ENCODE measurements around the gene CTBP1. TPM values are rescaled to one million over a fixed set of nuclear protein-coding genes. Genes with fewer than 3 reads are reported as not detected.
A peak's percentile ranks its signal among the peaks of the same experiment; 100 is the strongest.

The CTBP1 gene
- total and polyA plus RNA-seq, 9 of the 15 experiments (the other 6 are each of a cell fraction or from before 2014, with no cell fraction given): 14.5 to 162 (median 68.2) TPM

GRCh38 chr4:1248245-1249147 is at the start of gene CTBP1 (continued):
- no peak for TF ChIP-seq RAD51 (IDR thresholded peaks at IDR 0.05; ENCODE audit: borderline replicate concordance, low read depth)
- TF ChIP-seq TBL1XR1 (IDR thresholded peaks at IDR 0.05; ENCODE audit: low read length in 2 of 2): no peak
- TF ChIP-seq ARHGAP35 (IDR thresholded peaks at IDR 0.05; ENCODE audit: partially characterized antibody): no peak
- no peak for TF ChIP-seq ZZZ3 (IDR thresholded peaks at IDR 0.05)
- no peak for TF ChIP-seq KAT7 (CRISPR knock-in tag; IDR thresholded peaks at IDR 0.05; ENCODE audit: borderline replicate concordance)
- no peak for TF ChIP-seq PHB (CRISPR knock-in tag; IDR thresholded peaks at IDR 0.05)
- TF ChIP-seq PYGO2 (tag; IDR thresholded peaks at IDR 0.05): no peak
- TF ChIP-seq ZNF224 (CRISPR knock-in tag; IDR thresholded peaks at IDR 0.05): no peak
- no peak for TF ChIP-seq MCM5 (IDR thresholded peaks at IDR 0.05; ENCODE audit: low read depth)
- peak; percentile 93 for TF ChIP-seq NRF1 (conservative IDR thresholded peaks at IDR 0.05 in 1 of 2, IDR thresholded peaks at IDR 0.05 in 1 of 2)
- no peak for TF ChIP-seq ZNF785 (CRISPR knock-in tag; IDR thresholded peaks at IDR 0.05)
- no peak for TF ChIP-seq RHOXF2B (CRISPR knock-in tag; conservative IDR thresholded peaks at IDR 0.05)
- TF ChIP-seq BACH1 (tag; IDR thresholded peaks at IDR 0.05): peak; percentile 84
- TF ChIP-seq HDAC2 (IDR thresholded peaks at IDR 0.05): no peak
- TF ChIP-seq MIER1 (IDR thresholded peaks at IDR 0.05; ENCODE audit: low read depth): no peak
- no peak for TF ChIP-seq STAT5A (IDR thresholded peaks at IDR 0.05; ENCODE audit: borderline replicate concordance, low read length)
- TF ChIP-seq, protein P1, sequence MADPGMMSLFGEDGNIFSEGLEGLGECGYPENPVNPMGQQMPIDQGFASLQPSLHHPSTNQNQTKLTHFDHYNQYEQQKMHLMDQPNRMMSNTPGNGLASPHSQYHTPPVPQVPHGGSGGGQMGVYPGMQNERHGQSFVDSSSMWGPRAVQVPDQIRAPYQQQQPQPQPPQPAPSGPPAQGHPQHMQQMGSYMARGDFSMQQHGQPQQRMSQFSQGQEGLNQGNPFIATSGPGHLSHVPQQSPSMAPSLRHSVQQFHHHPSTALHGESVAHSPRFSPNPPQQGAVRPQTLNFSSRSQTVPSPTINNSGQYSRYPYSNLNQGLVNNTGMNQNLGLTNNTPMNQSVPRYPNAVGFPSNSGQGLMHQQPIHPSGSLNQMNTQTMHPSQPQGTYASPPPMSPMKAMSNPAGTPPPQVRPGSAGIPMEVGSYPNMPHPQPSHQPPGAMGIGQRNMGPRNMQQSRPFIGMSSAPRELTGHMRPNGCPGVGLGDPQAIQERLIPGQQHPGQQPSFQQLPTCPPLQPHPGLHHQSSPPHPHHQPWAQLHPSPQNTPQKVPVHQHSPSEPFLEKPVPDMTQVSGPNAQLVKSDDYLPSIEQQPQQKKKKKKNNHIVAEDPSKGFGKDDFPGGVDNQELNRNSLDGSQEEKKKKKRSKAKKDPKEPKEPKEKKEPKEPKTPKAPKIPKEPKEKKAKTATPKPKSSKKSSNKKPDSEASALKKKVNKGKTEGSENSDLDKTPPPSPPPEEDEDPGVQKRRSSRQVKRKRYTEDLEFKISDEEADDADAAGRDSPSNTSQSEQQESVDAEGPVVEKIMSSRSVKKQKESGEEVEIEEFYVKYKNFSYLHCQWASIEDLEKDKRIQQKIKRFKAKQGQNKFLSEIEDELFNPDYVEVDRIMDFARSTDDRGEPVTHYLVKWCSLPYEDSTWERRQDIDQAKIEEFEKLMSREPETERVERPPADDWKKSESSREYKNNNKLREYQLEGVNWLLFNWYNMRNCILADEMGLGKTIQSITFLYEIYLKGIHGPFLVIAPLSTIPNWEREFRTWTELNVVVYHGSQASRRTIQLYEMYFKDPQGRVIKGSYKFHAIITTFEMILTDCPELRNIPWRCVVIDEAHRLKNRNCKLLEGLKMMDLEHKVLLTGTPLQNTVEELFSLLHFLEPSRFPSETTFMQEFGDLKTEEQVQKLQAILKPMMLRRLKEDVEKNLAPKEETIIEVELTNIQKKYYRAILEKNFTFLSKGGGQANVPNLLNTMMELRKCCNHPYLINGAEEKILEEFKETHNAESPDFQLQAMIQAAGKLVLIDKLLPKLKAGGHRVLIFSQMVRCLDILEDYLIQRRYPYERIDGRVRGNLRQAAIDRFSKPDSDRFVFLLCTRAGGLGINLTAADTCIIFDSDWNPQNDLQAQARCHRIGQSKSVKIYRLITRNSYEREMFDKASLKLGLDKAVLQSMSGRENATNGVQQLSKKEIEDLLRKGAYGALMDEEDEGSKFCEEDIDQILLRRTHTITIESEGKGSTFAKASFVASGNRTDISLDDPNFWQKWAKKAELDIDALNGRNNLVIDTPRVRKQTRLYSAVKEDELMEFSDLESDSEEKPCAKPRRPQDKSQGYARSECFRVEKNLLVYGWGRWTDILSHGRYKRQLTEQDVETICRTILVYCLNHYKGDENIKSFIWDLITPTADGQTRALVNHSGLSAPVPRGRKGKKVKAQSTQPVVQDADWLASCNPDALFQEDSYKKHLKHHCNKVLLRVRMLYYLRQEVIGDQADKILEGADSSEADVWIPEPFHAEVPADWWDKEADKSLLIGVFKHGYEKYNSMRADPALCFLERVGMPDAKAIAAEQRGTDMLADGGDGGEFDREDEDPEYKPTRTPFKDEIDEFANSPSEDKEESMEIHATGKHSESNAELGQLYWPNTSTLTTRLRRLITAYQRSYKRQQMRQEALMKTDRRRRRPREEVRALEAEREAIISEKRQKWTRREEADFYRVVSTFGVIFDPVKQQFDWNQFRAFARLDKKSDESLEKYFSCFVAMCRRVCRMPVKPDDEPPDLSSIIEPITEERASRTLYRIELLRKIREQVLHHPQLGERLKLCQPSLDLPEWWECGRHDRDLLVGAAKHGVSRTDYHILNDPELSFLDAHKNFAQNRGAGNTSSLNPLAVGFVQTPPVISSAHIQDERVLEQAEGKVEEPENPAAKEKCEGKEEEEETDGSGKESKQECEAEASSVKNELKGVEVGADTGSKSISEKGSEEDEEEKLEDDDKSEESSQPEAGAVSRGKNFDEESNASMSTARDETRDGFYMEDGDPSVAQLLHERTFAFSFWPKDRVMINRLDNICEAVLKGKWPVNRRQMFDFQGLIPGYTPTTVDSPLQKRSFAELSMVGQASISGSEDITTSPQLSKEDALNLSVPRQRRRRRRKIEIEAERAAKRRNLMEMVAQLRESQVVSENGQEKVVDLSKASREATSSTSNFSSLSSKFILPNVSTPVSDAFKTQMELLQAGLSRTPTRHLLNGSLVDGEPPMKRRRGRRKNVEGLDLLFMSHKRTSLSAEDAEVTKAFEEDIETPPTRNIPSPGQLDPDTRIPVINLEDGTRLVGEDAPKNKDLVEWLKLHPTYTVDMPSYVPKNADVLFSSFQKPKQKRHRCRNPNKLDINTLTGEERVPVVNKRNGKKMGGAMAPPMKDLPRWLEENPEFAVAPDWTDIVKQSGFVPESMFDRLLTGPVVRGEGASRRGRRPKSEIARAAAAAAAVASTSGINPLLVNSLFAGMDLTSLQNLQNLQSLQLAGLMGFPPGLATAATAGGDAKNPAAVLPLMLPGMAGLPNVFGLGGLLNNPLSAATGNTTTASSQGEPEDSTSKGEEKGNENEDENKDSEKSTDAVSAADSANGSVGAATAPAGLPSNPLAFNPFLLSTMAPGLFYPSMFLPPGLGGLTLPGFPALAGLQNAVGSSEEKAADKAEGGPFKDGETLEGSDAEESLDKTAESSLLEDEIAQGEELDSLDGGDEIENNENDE (IDR thresholded peaks at IDR 0.05; ENCODE audit: low read depth, low read length): no peak
- TF ChIP-seq MAFG (tag; conservative IDR thresholded peaks at IDR 0.05): no peak
- TF ChIP-seq SP1 (CRISPR knock-in tag; IDR thresholded peaks at IDR 0.05): no peak
- TF ChIP-seq L3MBTL2 (IDR thresholded peaks at IDR 0.05): no peak; the same call in 1 of the 2 replicates

All from K562 (cell line).